Measurements from ENCODE around the gene TBC1D14. TPM values are rescaled to one million over a fixed set of nuclear protein-coding genes. Genes with fewer than 3 reads are reported as not detected.

Gene TBC1D14
- total and polyA plus RNA-seq, 9 of the 15 experiments (the other 6 are each of a cell fraction or from before 2014, with no cell fraction given), result 2.1 to 59.6 (median 44.8) TPM

GRCh38 chr4:6889736-6890324 lies 19.8 kb upstream of the TBC1D14 start:
- H3K9me3 ChIP-seq (replicated peaks; ENCODE audit: control insufficient read depth, insufficient read depth, low read depth, low read length), result peaks cover 8% of the 10 kb centered on the region
- intact Hi-C loops (cut with micrococcal nuclease), result loop anchor here (5.0 kb wide), 2 partner anchors 177 to 192 kb away; partner anchors contain the start of gene GRPEL1
- H3K4me2 ChIP-seq (ENCODE audit: insufficient read depth, low read length), result no peak overlapping the region
- in situ Hi-C loops (cut with MboI), result no loop called here
- POLR2A ChIA-PET, result no interaction called here
- no peak overlapping the region for H3K9ac ChIP-seq (ENCODE audit: insufficient read depth in 1 of 2, low read depth in 2 of 2, low read length in 2 of 2)
- H3K36me3 ChIP-seq (ENCODE audit: control insufficient read depth, insufficient read depth, low read length), result no peaks in the 10 kb centered on the region
- 88% methylated on average over 13 of the region's 15 CpGs for WGBS (ENCODE audit: insufficient coverage, low coverage, missing lambda C conversion rate)
- no TSS peak for BruUV-seq (replicated peaks)
- FAIRE-seq (no peak), ATAC-seq (no peak), DNase-seq (ENCODE audit: extremely low read depth in 1 of 4, low spot score in 3 of 4) (no peak)
- no peak overlapping the region for H3K27ac ChIP-seq (ENCODE audit: extremely low read depth, low read depth, low read length)
- no peak overlapping the region for H2AFZ ChIP-seq (ENCODE audit: low read depth, low read length)
- peaks cover 31 to 59% of the 10 kb centered on the region in 2 experiments for H3K4me1 ChIP-seq (replicated peaks in 1 of 2; ENCODE audit: control insufficient read depth in 2 of 2, insufficient read depth in 2 of 2, low read length in 2 of 2)
- TF ChIP-seq ZBTB12 (CRISPR knock-in tag; IDR thresholded peaks at IDR 0.05) (no peak), ATF1 (CRISPR knock-in tag; IDR thresholded peaks at IDR 0.05) (no peak), ATF1 (tag; IDR thresholded peaks at IDR 0.05) (no peak), ZNF280A (IDR thresholded peaks at IDR 0.05; ENCODE audit: low read depth, partially characterized antibody) (no peak), ZNF165 (CRISPR knock-in tag; IDR thresholded peaks at IDR 0.05; ENCODE audit: borderline replicate concordance) (no peak), CLOCK (CRISPR knock-in tag; IDR thresholded peaks at IDR 0.05; ENCODE audit: borderline replicate concordance) (no peak), ILK (tag; IDR thresholded peaks at IDR 0.05; ENCODE audit: borderline replicate concordance, low read depth) (no peak), MCM2 (IDR thresholded peaks at IDR 0.05; ENCODE audit: low read depth) (no peak), PHB2 (IDR thresholded peaks at IDR 0.05; ENCODE audit: low read depth) (no peak), ZNF707 (CRISPR knock-in tag; conservative IDR thresholded peaks at IDR 0.05) (no peak), TEAD1 (CRISPR knock-in tag; IDR thresholded peaks at IDR 0.05) (no peak), ATF2 (CRISPR knock-in tag; IDR thresholded peaks at IDR 0.05) (no peak), CREBBP (IDR thresholded peaks at IDR 0.05; ENCODE audit: low read depth, low read length) (no peak), SLC30A9 (CRISPR knock-in tag; IDR thresholded peaks at IDR 0.05) (no peak)
- H3K4me3 ChIP-seq, result no peak overlapping the region
- no peaks in the 10 kb centered on the region for H4K20me1 ChIP-seq (replicated peaks; ENCODE audit: control insufficient read depth, insufficient read depth, low read length)
- H3K79me2 ChIP-seq (ENCODE audit: control insufficient read depth, insufficient read depth, low read length), result no peaks in the 10 kb centered on the region
- no peaks in the 10 kb centered on the region for H3K27me3 ChIP-seq (ENCODE audit: control insufficient read depth in 2 of 2, insufficient read depth in 2 of 2, low read length in 2 of 2)
- CTCF ChIA-PET (ENCODE audit: low intra/inter-chr PET ratio), result no interaction called here
- H3K9me1 ChIP-seq (ENCODE audit: control insufficient read depth, insufficient read depth, low read length), result no peaks in the 10 kb centered on the region

All from K562 (cell line).